ENCODE measurements around the gene FLT1. TPM values are rescaled to one million over a fixed set of nuclear protein-coding genes. Genes with fewer than 3 reads are reported as not detected.

Gene FLT1
- total RNA-seq, 2 donors from 2014 or later = 3.2 to 10.3 TPM

GRCh38 chr13:28423010-28423409 lies 71.9 kb downstream of the FLT1 start:
- H3K4me3 Mint-ChIP-seq = no peak overlapping the region
- no peaks in the 10 kb centered on the region for H3K9me3 ChIP-seq (ENCODE audit: control insufficient read depth, low read length)
- H3K4me1 ChIP-seq (ENCODE audit: control insufficient read depth, insufficient read depth, low read length) = no peaks in the 10 kb centered on the region
- 67 to 75% methylated on average over 3 to 5 of the region's 5 CpGs for WGBS, 2 experiments (ENCODE audit: insufficient coverage in 1 of 2, insufficient read length in 1 of 2)
- peaks cover 12% of the 10 kb centered on the region for H3K4me1 Mint-ChIP-seq
- no peaks in the 10 kb centered on the region for H3K27me3 Mint-ChIP-seq (ENCODE audit: insufficient read depth)
- no peak overlapping the region for H3K9ac ChIP-seq (ENCODE audit: extremely low read depth, low read length, poor library complexity, severe bottlenecking)
- H3K36me3 Mint-ChIP-seq (ENCODE audit: low read depth) = peaks cover 9% of the 10 kb centered on the region
- no peak overlapping the region for H3K27ac ChIP-seq (ENCODE audit: low read depth, low read length)
- H3K9me3 Mint-ChIP-seq = no peaks in the 10 kb centered on the region
- H3K27ac Mint-ChIP-seq = no peak overlapping the region
- H3K27me3 ChIP-seq (ENCODE audit: control insufficient read depth, insufficient read depth, low read length, poor library complexity, severe bottlenecking) = no peaks in the 10 kb centered on the region
- no peak overlapping the region for H3K4me3 ChIP-seq (ENCODE audit: low read length)
- DNase-seq = no peak
- no peak for TF ChIP-seq CTCF (conservative IDR thresholded peaks at IDR 0.05)
- H3K36me3 ChIP-seq (ENCODE audit: control insufficient read depth, insufficient read depth, low read length) = no peaks in the 10 kb centered on the region

- Histone ChIP-seq H3K9me3 (ENCODE audit: control insufficient read depth, low read length) (no peaks in the 10 kb centered on the region), H3K4me1 (ENCODE audit: control insufficient read depth, insufficient read depth, low read length) (no peaks in the 10 kb centered on the region), H3K9ac (ENCODE audit: extremely low read depth, low read length, poor library complexity, severe bottlenecking) (no peak overlapping the region), H3K4me3 (ENCODE audit: low read length) (no peak overlapping the region), H3K27ac (ENCODE audit: low read depth, low read length) (no peak overlapping the region), H3K36me3 (ENCODE audit: control insufficient read depth, insufficient read depth, low read length) (no peaks in the 10 kb centered on the region), H3K27me3 (ENCODE audit: control insufficient read depth, insufficient read depth, low read length, poor library complexity, severe bottlenecking) (no peaks in the 10 kb centered on the region)
- H3K27ac Mint-ChIP-seq = no peak overlapping the region
- H3K4me3 Mint-ChIP-seq = no peak overlapping the region
- no peaks in the 10 kb centered on the region for H3K27me3 Mint-ChIP-seq (ENCODE audit: insufficient read depth)
- H3K4me1 Mint-ChIP-seq = peaks cover 12% of the 10 kb centered on the region
- no peak for TF ChIP-seq CTCF (conservative IDR thresholded peaks at IDR 0.05)
- DNase-seq = no peak
- 93 to 96% methylated on average over 3 to 7 of the region's 7 CpGs for WGBS, 2 experiments (ENCODE audit: insufficient coverage in 1 of 2, insufficient read length in 1 of 2)
- peaks cover 5% of the 10 kb centered on the region for H3K36me3 Mint-ChIP-seq (ENCODE audit: low read depth)
- no peaks in the 10 kb centered on the region for H3K9me3 Mint-ChIP-seq
Measured at GRCh38 chr13:28421676-28422410, 73.1 kb downstream of the FLT1 start.

- Histone ChIP-seq H3K4me3 (ENCODE audit: low read length) (no peak overlapping the region), H3K9me3 (ENCODE audit: control insufficient read depth, low read length) (no peaks in the 10 kb centered on the region), H3K27ac (ENCODE audit: low read depth, low read length) (no peak overlapping the region), H3K36me3 (ENCODE audit: control insufficient read depth, insufficient read depth, low read length) (no peaks in the 10 kb centered on the region), H3K27me3 (ENCODE audit: control insufficient read depth, insufficient read depth, low read length, poor library complexity, severe bottlenecking) (no peaks in the 10 kb centered on the region), H3K4me1 (ENCODE audit: control insufficient read depth, insufficient read depth, low read length) (no peaks in the 10 kb centered on the region), H3K9ac (ENCODE audit: extremely low read depth, low read length, poor library complexity, severe bottlenecking) (no peak overlapping the region)
- no peaks in the 10 kb centered on the region for H3K27me3 Mint-ChIP-seq (ENCODE audit: insufficient read depth)
- H3K9me3 Mint-ChIP-seq = no peaks in the 10 kb centered on the region
- 85 to 87% methylated on average over 2 to 4 of the region's 4 CpGs for WGBS, 2 experiments (ENCODE audit: insufficient coverage in 1 of 2, insufficient read length in 1 of 2)
- no peak for DNase-seq
- H3K4me3 Mint-ChIP-seq = no peak overlapping the region
- no peak overlapping the region for H3K27ac Mint-ChIP-seq
- no peak for TF ChIP-seq CTCF (conservative IDR thresholded peaks at IDR 0.05)
- H3K36me3 Mint-ChIP-seq (ENCODE audit: low read depth) = no peaks in the 10 kb centered on the region
- H3K4me1 Mint-ChIP-seq = peaks cover 5% of the 10 kb centered on the region
Measured at GRCh38 chr13:28420704-28421103, 74.2 kb downstream of the FLT1 start.
